ENCODE results near the gene OR52E6.

- TF ChIP-seq, protein P1, sequence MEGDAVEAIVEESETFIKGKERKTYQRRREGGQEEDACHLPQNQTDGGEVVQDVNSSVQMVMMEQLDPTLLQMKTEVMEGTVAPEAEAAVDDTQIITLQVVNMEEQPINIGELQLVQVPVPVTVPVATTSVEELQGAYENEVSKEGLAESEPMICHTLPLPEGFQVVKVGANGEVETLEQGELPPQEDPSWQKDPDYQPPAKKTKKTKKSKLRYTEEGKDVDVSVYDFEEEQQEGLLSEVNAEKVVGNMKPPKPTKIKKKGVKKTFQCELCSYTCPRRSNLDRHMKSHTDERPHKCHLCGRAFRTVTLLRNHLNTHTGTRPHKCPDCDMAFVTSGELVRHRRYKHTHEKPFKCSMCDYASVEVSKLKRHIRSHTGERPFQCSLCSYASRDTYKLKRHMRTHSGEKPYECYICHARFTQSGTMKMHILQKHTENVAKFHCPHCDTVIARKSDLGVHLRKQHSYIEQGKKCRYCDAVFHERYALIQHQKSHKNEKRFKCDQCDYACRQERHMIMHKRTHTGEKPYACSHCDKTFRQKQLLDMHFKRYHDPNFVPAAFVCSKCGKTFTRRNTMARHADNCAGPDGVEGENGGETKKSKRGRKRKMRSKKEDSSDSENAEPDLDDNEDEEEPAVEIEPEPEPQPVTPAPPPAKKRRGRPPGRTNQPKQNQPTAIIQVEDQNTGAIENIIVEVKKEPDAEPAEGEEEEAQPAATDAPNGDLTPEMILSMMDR (IDR thresholded peaks at IDR 0.05): no peak
- TF ChIP-seq NFE2L2 (conservative IDR thresholded peaks at IDR 0.05; ENCODE audit: low read length): no peak
These were observed 24.1 kb upstream of the OR52E6 start for GRCh38 chr11:5865826-5866225.
